Stomach smooth muscle (tissue), 2 donors: ENCODE measurements around the gene ZFYVE28.

Experiments used
- H3K27ac ChIP-seq: one replicate; pipeline ENCODE4 v1.7.0; 2013; ENCODE audit warnings: mild to moderate bottlenecking, low read length, inconsistent platforms
- H3K27me3 ChIP-seq, 2 donors: one replicate each; pipeline ENCODE4 v1.7.0; 2013; ENCODE audit warnings: low read length in 2 of 2; ENCODE audit not compliant: insufficient read depth in 2 of 2, control insufficient read depth in 1 of 2
- H3K36me3 ChIP-seq, 2 donors: one replicate each; pipeline ENCODE4 v1.7.0; 2013; ENCODE audit warnings: low read length in 2 of 2; ENCODE audit not compliant: control insufficient read depth in 2 of 2, insufficient read depth in 2 of 2
- H3K4me1 ChIP-seq: one replicate; pipeline ENCODE4 v1.7.0; 2013; ENCODE audit warnings: low read length; ENCODE audit not compliant: control insufficient read depth, insufficient read depth
- H3K4me3 ChIP-seq, 2 donors: one replicate each; pipeline ENCODE4 v1.7.0; 2013; ENCODE audit warnings: low read length in 2 of 2
- H3K9ac ChIP-seq, 2 donors: one replicate each; pipeline ENCODE4 v1.7.0; 2013; ENCODE audit warnings: low read length in 2 of 2, mild to moderate bottlenecking in 1 of 2
- H3K9me3 ChIP-seq, 2 donors: one replicate each; pipeline ENCODE4 v1.7.0; 2013; ENCODE audit warnings: low read length in 2 of 2; ENCODE audit not compliant: control insufficient read depth in 2 of 2
- donor health status: healthy.
- donor health status: Pancreatic carcinoma.

Gene ZFYVE28

GRCh38 chr4:2372488-2373030 lies 45.9 kb downstream of the ZFYVE28 start:
- H3K27me3 ChIP-seq: no peaks in the 10 kb centered on the region
- no peak overlapping the region for H3K27ac ChIP-seq
- H3K9me3 ChIP-seq: peaks cover 3 to 8% of the 10 kb centered on the region in 2 donors
- no peaks in the 10 kb centered on the region for H3K4me1 ChIP-seq
- no peaks in the 10 kb centered on the region for H3K36me3 ChIP-seq
- H3K4me3 ChIP-seq: no peak overlapping the region
- H3K9ac ChIP-seq: no peak overlapping the region

- no peaks in the 10 kb centered on the region for H3K4me1 ChIP-seq
- H3K4me3 ChIP-seq: no peak overlapping the region
- no peak overlapping the region for H3K27ac ChIP-seq
- H3K27me3 ChIP-seq: no peaks in the 10 kb centered on the region
- H3K9ac ChIP-seq: no peak overlapping the region
- H3K36me3 ChIP-seq: no peaks in the 10 kb centered on the region
- H3K9me3 ChIP-seq: peaks cover 3 to 8% of the 10 kb centered on the region in 2 donors
Observed at GRCh38 chr4:2371765-2372487, 46.5 kb downstream of the ZFYVE28 start.

GRCh38 chr4:2370597-2371320 lies 47.7 kb downstream of the ZFYVE28 start:
- H3K36me3 ChIP-seq: no peaks in the 10 kb centered on the region
- no peaks in the 10 kb centered on the region for H3K27me3 ChIP-seq
- no peak overlapping the region for H3K9ac ChIP-seq
- H3K27ac ChIP-seq: no peak overlapping the region
- H3K4me1 ChIP-seq: no peaks in the 10 kb centered on the region
- no peak overlapping the region for H3K4me3 ChIP-seq
- peaks cover 3 to 8% of the 10 kb centered on the region in 2 donors for H3K9me3 ChIP-seq

GRCh38 chr4:2368746-2369437 lies 49.6 kb downstream of the ZFYVE28 start:
- H3K36me3 ChIP-seq: no peaks in the 10 kb centered on the region
- no peak overlapping the region for H3K27ac ChIP-seq
- no peak overlapping the region for H3K4me3 ChIP-seq
- no peak overlapping the region for H3K9ac ChIP-seq
- H3K27me3 ChIP-seq: no peaks in the 10 kb centered on the region
- peaks cover 12% of the 10 kb centered on the region for H3K4me1 ChIP-seq
- peaks cover 3 to 8% of the 10 kb centered on the region in 2 donors for H3K9me3 ChIP-seq

- Histone ChIP-seq H3K4me3 (no peak overlapping the region), H3K27ac (no peak overlapping the region)
Observed at GRCh38 chr4:2367626-2368025, 50.8 kb downstream of the ZFYVE28 start.

GRCh38 chr4:2366252-2367192 lies 51.9 kb downstream of the ZFYVE28 start:
- no peaks in the 10 kb centered on the region for H3K36me3 ChIP-seq
- H3K9ac ChIP-seq: no peak overlapping the region
- H3K4me3 ChIP-seq: no peak overlapping the region
- peaks cover 3 to 8% of the 10 kb centered on the region in 2 donors for H3K9me3 ChIP-seq
- no peak overlapping the region for H3K27ac ChIP-seq
- peaks cover 19% of the 10 kb centered on the region for H3K4me1 ChIP-seq
- H3K27me3 ChIP-seq: no peaks in the 10 kb centered on the region

More at GRCh38 chr4:2367626-2368025, 50.8 kb downstream of the ZFYVE28 start:
- peaks cover 3 to 8% of the 10 kb centered on the region in 2 donors for H3K9me3 ChIP-seq
- H3K27me3 ChIP-seq: no peaks in the 10 kb centered on the region
- no peak overlapping the region for H3K9ac ChIP-seq
- no peaks in the 10 kb centered on the region for H3K36me3 ChIP-seq
- H3K4me1 ChIP-seq: peaks cover 19% of the 10 kb centered on the region

GRCh38 chr4:2365913-2366210 lies 52.6 kb downstream of the ZFYVE28 start:
- Histone ChIP-seq H3K27me3 (no peaks in the 10 kb centered on the region), H3K9me3 (peaks cover 3 to 8% of the 10 kb centered on the region in 2 donors), H3K27ac (no peak overlapping the region), H3K4me3 (no peak overlapping the region), H3K36me3 (no peaks in the 10 kb centered on the region), H3K4me1 (peaks cover 19% of the 10 kb centered on the region), H3K9ac (no peak overlapping the region)

- peak overlapping the region; percentile 73 to 78 for H3K4me3 ChIP-seq
- H3K9ac ChIP-seq: peak overlapping the region in 1 of 2 donors; percentile 59
- H3K36me3 ChIP-seq: no peaks in the 10 kb centered on the region
- H3K27me3 ChIP-seq: no peaks in the 10 kb centered on the region
- H3K9me3 ChIP-seq: peaks cover 3 to 8% of the 10 kb centered on the region in 2 donors
- H3K4me1 ChIP-seq: peaks cover 19% of the 10 kb centered on the region
- no peak overlapping the region for H3K27ac ChIP-seq
Observed at GRCh38 chr4:2365054-2365912, 53.2 kb downstream of the ZFYVE28 start.

GRCh38 chr4:2364654-2365053 lies 53.8 kb downstream of the ZFYVE28 start:
- H3K4me3 ChIP-seq: peak overlapping the region; percentile 73 to 78
- H3K27me3 ChIP-seq: no peaks in the 10 kb centered on the region
- H3K36me3 ChIP-seq: no peaks in the 10 kb centered on the region
- peaks cover 3 to 8% of the 10 kb centered on the region in 2 donors for H3K9me3 ChIP-seq
- H3K27ac ChIP-seq: no peak overlapping the region
- peaks cover 19% of the 10 kb centered on the region for H3K4me1 ChIP-seq
- peak overlapping the region; percentile 59 to 74 for H3K9ac ChIP-seq
